ENCODE measurements around the gene ZNF468.
"Not testable (repeated sequence)": the region's sequence is repeated elsewhere in the genome, so short reads cannot be mapped to it uniquely, and the experiment has no call there.

DNA sequence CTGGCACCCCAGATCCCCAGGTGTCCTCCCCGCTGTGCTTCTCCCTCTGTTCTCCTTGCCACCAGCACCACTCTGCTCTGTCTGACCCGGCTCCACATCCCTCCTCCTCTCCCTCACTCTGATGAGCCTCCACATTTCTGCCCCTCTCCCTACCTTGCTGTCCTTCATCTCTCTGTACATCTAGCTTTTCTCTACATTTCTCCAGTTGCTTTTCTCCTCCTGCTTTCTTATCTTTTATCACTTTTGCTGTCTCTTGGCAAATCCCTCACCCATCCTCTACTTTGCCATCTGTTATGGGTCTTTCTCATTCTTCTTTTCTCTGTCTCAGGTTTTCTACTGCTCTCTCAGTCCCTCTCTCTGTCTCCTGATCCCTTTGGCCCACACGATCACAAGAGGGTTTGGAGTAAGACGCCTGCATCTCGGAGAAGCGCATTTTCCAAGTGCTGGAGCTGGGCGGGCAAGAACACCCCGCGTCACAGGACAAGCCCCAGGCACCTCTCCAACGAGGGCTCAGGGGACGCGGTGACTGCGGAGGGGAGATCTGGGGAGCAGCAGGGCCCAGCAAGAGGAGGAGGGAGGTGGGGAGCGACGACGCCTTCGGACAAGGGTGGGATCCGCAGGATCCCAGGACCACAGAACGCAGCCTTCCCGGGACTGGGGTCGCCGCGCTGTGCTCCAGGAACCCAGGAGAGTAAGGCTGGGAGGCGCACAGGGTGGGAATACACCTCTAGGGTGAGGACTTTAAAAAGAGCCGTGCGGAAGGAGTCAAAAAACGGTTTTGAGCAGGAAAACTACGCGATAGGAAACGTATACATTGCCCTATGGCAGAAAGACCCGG, 660 bp downstream of the ZNF468 start:
- TF ChIP-seq, protein P1, sequence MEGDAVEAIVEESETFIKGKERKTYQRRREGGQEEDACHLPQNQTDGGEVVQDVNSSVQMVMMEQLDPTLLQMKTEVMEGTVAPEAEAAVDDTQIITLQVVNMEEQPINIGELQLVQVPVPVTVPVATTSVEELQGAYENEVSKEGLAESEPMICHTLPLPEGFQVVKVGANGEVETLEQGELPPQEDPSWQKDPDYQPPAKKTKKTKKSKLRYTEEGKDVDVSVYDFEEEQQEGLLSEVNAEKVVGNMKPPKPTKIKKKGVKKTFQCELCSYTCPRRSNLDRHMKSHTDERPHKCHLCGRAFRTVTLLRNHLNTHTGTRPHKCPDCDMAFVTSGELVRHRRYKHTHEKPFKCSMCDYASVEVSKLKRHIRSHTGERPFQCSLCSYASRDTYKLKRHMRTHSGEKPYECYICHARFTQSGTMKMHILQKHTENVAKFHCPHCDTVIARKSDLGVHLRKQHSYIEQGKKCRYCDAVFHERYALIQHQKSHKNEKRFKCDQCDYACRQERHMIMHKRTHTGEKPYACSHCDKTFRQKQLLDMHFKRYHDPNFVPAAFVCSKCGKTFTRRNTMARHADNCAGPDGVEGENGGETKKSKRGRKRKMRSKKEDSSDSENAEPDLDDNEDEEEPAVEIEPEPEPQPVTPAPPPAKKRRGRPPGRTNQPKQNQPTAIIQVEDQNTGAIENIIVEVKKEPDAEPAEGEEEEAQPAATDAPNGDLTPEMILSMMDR (IDR thresholded peaks at IDR 0.05): not testable (repeated sequence)
- not testable (repeated sequence) for TF ChIP-seq POLR2A, POLR2AphosphoS5 (IDR thresholded peaks at IDR 0.05)

Measured in sigmoid colon (tissue), 4 donors.